Measurements from ENCODE around the gene BBS1. TPM values are rescaled to one million over a fixed set of nuclear protein-coding genes. Genes with fewer than 3 reads are reported as not detected.
"Not testable (repeated sequence)": the region's sequence is repeated elsewhere in the genome, so short reads cannot be mapped to it uniquely, and the experiment has no call there.

The BBS1 gene
- total and polyA plus RNA-seq, 8 donors, result 22.8 to 75.1 (median 63.6) TPM

GRCh38 chr11:66531841-66532240 is 21.4 kb downstream of the BBS1 start:
- TF ChIP-seq, protein P1, sequence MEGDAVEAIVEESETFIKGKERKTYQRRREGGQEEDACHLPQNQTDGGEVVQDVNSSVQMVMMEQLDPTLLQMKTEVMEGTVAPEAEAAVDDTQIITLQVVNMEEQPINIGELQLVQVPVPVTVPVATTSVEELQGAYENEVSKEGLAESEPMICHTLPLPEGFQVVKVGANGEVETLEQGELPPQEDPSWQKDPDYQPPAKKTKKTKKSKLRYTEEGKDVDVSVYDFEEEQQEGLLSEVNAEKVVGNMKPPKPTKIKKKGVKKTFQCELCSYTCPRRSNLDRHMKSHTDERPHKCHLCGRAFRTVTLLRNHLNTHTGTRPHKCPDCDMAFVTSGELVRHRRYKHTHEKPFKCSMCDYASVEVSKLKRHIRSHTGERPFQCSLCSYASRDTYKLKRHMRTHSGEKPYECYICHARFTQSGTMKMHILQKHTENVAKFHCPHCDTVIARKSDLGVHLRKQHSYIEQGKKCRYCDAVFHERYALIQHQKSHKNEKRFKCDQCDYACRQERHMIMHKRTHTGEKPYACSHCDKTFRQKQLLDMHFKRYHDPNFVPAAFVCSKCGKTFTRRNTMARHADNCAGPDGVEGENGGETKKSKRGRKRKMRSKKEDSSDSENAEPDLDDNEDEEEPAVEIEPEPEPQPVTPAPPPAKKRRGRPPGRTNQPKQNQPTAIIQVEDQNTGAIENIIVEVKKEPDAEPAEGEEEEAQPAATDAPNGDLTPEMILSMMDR (IDR thresholded peaks at IDR 0.05), result no peak

DNA sequence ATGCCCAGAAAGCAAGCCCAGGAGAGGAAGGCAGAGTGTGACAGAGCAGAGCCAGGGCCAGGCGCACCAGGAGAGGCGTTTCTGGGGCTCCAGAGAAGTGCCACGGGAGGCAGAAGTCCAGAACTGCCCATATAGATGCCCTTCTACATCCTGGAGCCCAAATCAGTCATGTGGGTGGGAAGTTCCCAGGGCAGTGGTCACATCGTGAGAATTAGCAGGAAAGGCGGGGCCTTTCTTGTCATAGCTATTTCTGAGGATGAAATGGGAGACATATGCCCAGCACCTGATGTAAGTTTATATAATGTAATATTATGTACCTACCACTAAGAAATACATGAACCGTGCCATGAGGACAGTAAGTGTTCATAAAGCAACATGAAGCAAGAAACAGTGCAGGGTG is 22.3 kb downstream of the BBS1 start:
- Histone ChIP-seq H3K36me3 (peaks cover 0 to 61% of the 10 kb centered on the region in 2 donors), H3K27ac (no peak overlapping the region), H3K4me3 (no peak overlapping the region), H3K9me3 (no peaks in the 10 kb centered on the region), H3K27me3 (no peaks in the 10 kb centered on the region), H3K4me1 (no peaks in the 10 kb centered on the region)
- intact Hi-C loops (cut with DNase I), result no loop called here
- DNase-seq (peak in 1 of 4 donors; percentile 46), ATAC-seq (no peak)
- TF ChIP-seq, protein P1 (IDR thresholded peaks at IDR 0.05), result no peak

More at GRCh38 chr11:66531841-66532240, 21.4 kb downstream of the BBS1 start:
- Histone ChIP-seq H3K27ac (no peak overlapping the region), H3K9me3 (no peaks in the 10 kb centered on the region), H3K4me1 (no peaks in the 10 kb centered on the region), H3K4me3 (no peak overlapping the region), H3K27me3 (no peaks in the 10 kb centered on the region), H3K36me3 (peaks cover 0 to 62% of the 10 kb centered on the region in 2 donors)
- ATAC-seq (no peak), DNase-seq (peak in 1 of 4 donors; percentile 60)
- intact Hi-C loops (cut with DNase I), result no loop called here

- H3K27me3 ChIP-seq, result no peaks in the 10 kb centered on the region
- H3K27ac ChIP-seq, result no peak overlapping the region
- ATAC-seq, result no peak
- intact Hi-C loops (cut with DNase I), result no loop called here
- peaks cover 0 to 79% of the 10 kb centered on the region in 2 donors for H3K36me3 ChIP-seq
- DNase-seq, result no peak
- H3K9me3 ChIP-seq, result no peaks in the 10 kb centered on the region
- H3K4me3 ChIP-seq, result no peak overlapping the region
- TF ChIP-seq, protein P1 (IDR thresholded peaks at IDR 0.05), result no peak
- H3K4me1 ChIP-seq, result peaks cover 0 to 21% of the 10 kb centered on the region in 2 donors
These were observed 28.9 kb downstream of the BBS1 start for GRCh38 chr11:66539170-66539869.

DNA sequence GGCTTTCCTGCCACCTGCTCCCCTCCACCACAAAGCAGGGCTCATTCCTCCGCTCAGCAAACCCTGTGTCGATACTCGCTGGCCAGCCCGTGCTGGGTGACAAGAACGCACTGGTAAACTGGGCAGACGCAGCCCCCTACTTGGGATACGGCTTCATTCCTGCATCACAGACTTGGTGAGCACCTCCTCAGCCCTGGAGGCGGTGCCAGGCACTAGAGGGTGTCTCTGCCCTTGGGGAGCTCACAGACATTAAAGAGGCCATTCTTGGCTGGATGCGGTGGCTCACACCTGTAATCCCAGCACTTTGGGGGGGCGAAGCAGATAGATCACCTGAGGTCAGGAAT is 29.4 kb downstream of the BBS1 start:
- no peak for DNase-seq
- no peak for ATAC-seq
- no peak overlapping the region for H3K4me3 ChIP-seq
- H3K9me3 ChIP-seq, result no peaks in the 10 kb centered on the region
- peaks cover under 1 to 27% of the 10 kb centered on the region in 2 donors for H3K4me1 ChIP-seq
- intact Hi-C loops (cut with DNase I), result no loop called here
- H3K36me3 ChIP-seq, result peaks cover 0 to 74% of the 10 kb centered on the region in 2 donors
- TF ChIP-seq, protein P1 (IDR thresholded peaks at IDR 0.05), result no peak
- no peaks in the 10 kb centered on the region for H3K27me3 ChIP-seq
- no peak overlapping the region for H3K27ac ChIP-seq

- H3K4me3 ChIP-seq; DNase-seq; intact Hi-C loops (cut with DNase I); H3K9me3 ChIP-seq; H3K27ac ChIP-seq; H3K27me3 ChIP-seq; ATAC-seq: not testable (repeated sequence)
- H3K36me3 ChIP-seq, result peaks cover 0 to 70% of the 10 kb centered on the region in 2 donors
- peaks cover 6 to 34% of the 10 kb centered on the region in 2 donors for H3K4me1 ChIP-seq
These were observed 30.2 kb downstream of the BBS1 start for GRCh38 chr11:66540598-66540997.

DNA sequence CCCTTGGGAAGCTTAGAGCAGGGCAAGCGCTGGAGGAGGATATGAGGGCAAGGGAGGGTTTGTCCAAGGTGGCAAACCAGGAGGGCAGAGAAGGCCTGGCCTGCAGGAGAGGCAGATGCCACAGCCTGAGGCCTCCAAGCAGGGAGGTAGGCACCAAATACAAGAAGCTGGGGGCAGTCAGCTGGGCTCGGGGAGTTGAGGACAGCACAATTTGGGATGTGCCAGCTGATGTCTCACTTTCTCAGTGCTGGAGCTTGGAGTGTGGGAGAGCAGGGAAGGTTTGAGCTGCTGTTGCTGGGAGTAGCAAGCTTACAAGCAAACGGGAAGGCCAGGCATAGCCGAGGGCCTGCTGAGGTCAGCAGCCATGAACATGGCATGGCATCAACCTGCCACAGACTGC is 31.5 kb downstream of the BBS1 start:
- intact Hi-C loops (cut with DNase I), result no loop called here
- TF ChIP-seq, protein P1 (IDR thresholded peaks at IDR 0.05), result no peak
- Histone ChIP-seq H3K4me1 (peaks cover 11 to 42% of the 10 kb centered on the region in 2 donors), H3K27ac (no peak overlapping the region), H3K4me3 (no peak overlapping the region), H3K9me3 (no peaks in the 10 kb centered on the region), H3K27me3 (peaks cover 0 to 5% of the 10 kb centered on the region in 2 donors), H3K36me3 (peaks cover 0 to 57% of the 10 kb centered on the region in 2 donors)
- DNase-seq (no peak), ATAC-seq (no peak)

All from left lung (tissue), 10 donors.